BJ (cell line): Measurements from ENCODE around the gene FBXO10. TPM values are rescaled to one million over a fixed set of nuclear protein-coding genes. Genes with fewer than 3 reads are reported as not detected.

ENCODE experiments used
- CTCF ChIA-PET: fragments of 350-600 bp; formaldehyde crosslinking; extraction: SDS; loops from one replicate; lab custom pipeline; 2021; ENCODE audit warnings: antibody characterized with exemption, inconsistent platforms; lab: Yijun Ruan, JAX
- POLR2A ChIA-PET: fragments of 300-600 bp; sonication (Branson Sonifier 250); formaldehyde crosslinking; extraction: SDS; loops from one replicate; lab custom pipeline; 2021; ENCODE audit warnings: antibody characterized with exemption; lab: Charles Lee
- DNase-seq: peaks from one replicate; pipeline ENCODE4 v3.0.0-alpha.2; 2011; ENCODE audit warnings: low read depth
- H3K27me3 ChIP-seq: 2 replicates; pipeline ENCODE4 v1.6.0; 2011; ENCODE audit warnings: low read length; ENCODE audit not compliant: control insufficient read depth, insufficient read depth
- H3K36me3 ChIP-seq: 2 replicates; pipeline ENCODE4 v1.5.1; 2011; ENCODE audit warnings: low read length; ENCODE audit not compliant: control insufficient read depth, insufficient read depth
- H3K4me3 ChIP-seq: 2 replicates; pipeline ENCODE4 v1.5.1; 2011; ENCODE audit warnings: low read depth, mild to moderate bottlenecking, control low read depth, low read length
- CTCF ChIP-seq: IDR thresholded peaks from 2 replicates; pipeline ENCODE4 v1.5.1; 2011; ENCODE audit warnings: low read depth, mild to moderate bottlenecking, control low read depth, inconsistent platforms, low read length, moderate library complexity; ENCODE audit not compliant: insufficient read depth
- polyA plus RNA-seq: library from polyadenylated mRNA; depleted of rRNA; stranded (reverse); fragments of >200 nt; gene quantifications from 2 replicates; pipeline ENCODE4 v1.2.3, GENCODE V29; 2011

Gene FBXO10
- polyA plus RNA-seq, 1 experiment, result 13.3 TPM

- no peak overlapping the region for H3K4me3 ChIP-seq
- DNase-seq, result no peak
- H3K36me3 ChIP-seq, result no peaks in the 10 kb centered on the region
- TF ChIP-seq CTCF, result no peak
- POLR2A ChIA-PET, result no interaction called here
- no peaks in the 10 kb centered on the region; the same call in 1 of the 2 replicates for H3K27me3 ChIP-seq
- CTCF ChIA-PET, result interaction anchor here (1.0 kb wide), 1 partner anchor 17 kb away, joined by 3 read pairs; no protein-coding TSS in a partner anchor
Measured at GRCh38 chr9:37623267-37623666, 47.1 kb upstream of the FBXO10 start.

DNA sequence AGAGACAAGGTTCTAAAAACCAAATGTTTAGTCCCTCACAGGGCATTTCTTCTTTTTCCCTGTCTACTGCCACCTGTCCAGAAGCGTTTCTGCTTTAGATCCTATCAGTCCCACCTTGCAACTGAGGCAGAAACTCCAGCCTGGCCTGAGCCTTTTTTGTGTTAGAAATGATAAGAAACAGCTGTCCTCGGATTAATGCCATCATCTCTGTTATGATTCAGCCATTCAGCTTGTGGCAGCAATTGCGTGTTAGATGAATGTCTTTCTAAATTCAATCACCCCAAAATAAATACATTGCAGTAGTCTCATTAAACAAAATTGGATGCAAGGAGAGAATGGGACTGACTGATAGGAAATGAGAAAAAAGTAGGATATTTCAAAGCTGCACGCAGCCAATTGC lies 46.3 kb upstream of the FBXO10 start:
- DNase-seq, result no peak
- Histone ChIP-seq H3K27me3 (no peaks in the 10 kb centered on the region; the same call in 1 of the 2 replicates), H3K36me3 (no peaks in the 10 kb centered on the region), H3K4me3 (no peak overlapping the region)
- CTCF ChIA-PET, result no interaction called here
- POLR2A ChIA-PET, result interaction anchor here (0.6 kb wide), 2 partner anchors 17 to 18 kb away, joined by 3 to 5 read pairs; no protein-coding TSS in a partner anchor
- TF ChIP-seq CTCF, result no peak

DNA sequence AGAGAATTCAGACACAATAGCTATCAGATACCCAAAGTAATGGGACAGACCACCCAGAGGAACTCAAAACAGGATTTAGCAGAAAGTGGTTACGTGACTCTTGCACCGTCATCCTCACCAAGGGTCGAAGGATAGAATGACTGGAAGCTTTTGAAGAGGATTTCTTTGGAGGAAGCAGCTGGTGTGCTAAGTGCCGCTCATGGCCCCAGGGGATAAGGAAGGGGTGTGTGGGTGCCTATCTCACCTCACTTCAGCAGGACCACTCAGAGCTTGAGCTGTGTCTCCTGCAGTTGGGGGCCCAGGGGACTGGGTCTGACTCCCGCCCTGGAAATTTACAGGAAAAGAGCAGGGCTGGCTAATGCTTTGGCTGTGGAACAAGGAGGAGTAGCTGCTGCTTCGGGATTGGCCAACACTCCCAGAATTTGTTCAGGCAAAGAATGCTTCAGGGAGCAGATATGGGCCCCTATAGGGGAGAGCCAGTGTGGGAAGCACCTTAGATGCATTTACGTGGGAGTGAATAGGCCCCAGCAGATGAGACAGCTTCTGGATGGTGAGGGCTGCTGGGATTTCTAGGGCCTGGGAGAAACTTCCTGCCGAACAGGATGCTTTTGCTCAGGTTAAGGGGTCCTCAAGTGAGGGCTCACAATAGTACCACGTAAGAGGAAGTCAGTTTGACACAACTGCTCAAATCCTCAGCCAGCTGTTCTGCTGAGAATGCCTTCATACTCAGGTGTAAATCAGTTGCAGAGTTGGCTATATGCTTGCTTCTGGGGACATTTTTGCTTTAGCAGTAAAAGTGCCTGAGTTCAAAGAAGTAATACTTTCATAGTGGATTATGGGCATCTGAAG lies 45.3 kb upstream of the FBXO10 start:
- no peak for TF ChIP-seq CTCF
- Histone ChIP-seq H3K27me3 (no peaks in the 10 kb centered on the region; the same call in 1 of the 2 replicates), H3K4me3 (no peak overlapping the region), H3K36me3 (no peaks in the 10 kb centered on the region)
- DNase-seq, result no peak
- ChIA-PET CTCF (no interaction called here), POLR2A (no interaction called here)

- Histone ChIP-seq H3K27me3 (no peaks in the 10 kb centered on the region), H3K36me3 (no peaks in the 10 kb centered on the region), H3K4me3 (no peak overlapping the region)
- no peak for TF ChIP-seq CTCF
- CTCF ChIA-PET, result interaction anchor here (0.6 to 0.7 kb wide), 2 partner anchors 15 to 479 kb away, joined by 3 read pairs; no protein-coding TSS in a partner anchor
- POLR2A ChIA-PET, result no interaction called here
- no peak for DNase-seq
Measured at GRCh38 chr9:37620396-37620795, 44.2 kb upstream of the FBXO10 start.

- Histone ChIP-seq H3K4me3 (no peak overlapping the region), H3K36me3 (no peaks in the 10 kb centered on the region), H3K27me3 (no peaks in the 10 kb centered on the region)
- DNase-seq, result no peak
- TF ChIP-seq CTCF, result no peak
- ChIA-PET POLR2A (no interaction called here), CTCF (interaction anchor here (0.7 kb wide), 1 partner anchor 479 kb away, joined by 3 read pairs; no protein-coding TSS in a partner anchor)
Measured at GRCh38 chr9:37619806-37620205, 43.6 kb upstream of the FBXO10 start.
